IMR-90 (cell line): Measurements from ENCODE around the gene EEF1B2. TPM values are rescaled to one million over a fixed set of nuclear protein-coding genes. Genes with fewer than 3 reads are reported as not detected.

Source experiments
- ATAC-seq: fragments of 200-7000 bp; cut with Tn5 transposase; 2 replicates; pipeline ENCODE4 v1.9.1; 2020; ENCODE audit warnings: low read depth, mild to moderate bottlenecking, moderate library complexity
- BruUV-seq: library from RNA; stranded (reverse); fragments of 400-500 nt; replicated peaks from 2 replicates; lab custom pipeline; 2021; lab: Mats Ljungman, UMichigan
- CTCF ChIA-PET: fragments of 300-600 bp; formaldehyde crosslinking; extraction: SDS; loops from one replicate; lab custom pipeline; 2021; ENCODE audit warnings: antibody characterized with exemption; lab: Yijun Ruan, JAX
- POLR2A ChIA-PET: fragments of 300-600 bp; sonication (Branson Sonifier 250); formaldehyde crosslinking; loops from one replicate; lab custom pipeline; 2022; ENCODE audit warnings: antibody characterized with exemption; ENCODE audit not compliant: unreplicated experiment; lab: Charles Lee
- DNase-seq: peaks from one replicate; pipeline ENCODE4 v3.0.0; 2013
- H2AFZ ChIP-seq: replicated peaks from 2 replicates; pipeline ENCODE3; 2013; ENCODE audit warnings: low read length, mild to moderate bottlenecking; ENCODE audit not compliant: poor library complexity
- H2AK5ac ChIP-seq: 2 replicates; pipeline ENCODE4 v1.6.1; 2013; ENCODE audit warnings: low read depth, low read length, inconsistent platforms
- H2AK9ac ChIP-seq: replicated peaks from 2 replicates; pipeline ENCODE3; 2013; ENCODE audit warnings: mild to moderate bottlenecking, low read depth, low read length, moderate library complexity; ENCODE audit not compliant: poor library complexity
- H2BK120ac ChIP-seq: 2 replicates; pipeline ENCODE4 v1.6.1; 2013; ENCODE audit warnings: low read depth, low read length, inconsistent platforms
- H2BK15ac ChIP-seq: 3 replicates; pipeline ENCODE4 v1.6.1; 2013; ENCODE audit warnings: low read depth, low read length, inconsistent platforms
- H2BK20ac ChIP-seq: 2 replicates; pipeline ENCODE4 v1.6.1; 2013; ENCODE audit warnings: low read depth, mild to moderate bottlenecking, inconsistent platforms, low read length, moderate library complexity
- H2BK5ac ChIP-seq: 2 replicates; pipeline ENCODE4 v1.6.1; 2013; ENCODE audit warnings: mild to moderate bottlenecking, low read depth, low read length, inconsistent platforms; ENCODE audit not compliant: poor library complexity, severe bottlenecking
- H3K14ac ChIP-seq: replicated peaks from 2 replicates; pipeline ENCODE4 v1.6.1; 2013; ENCODE audit warnings: low read depth, low read length, inconsistent platforms
- H3K18ac ChIP-seq: 2 replicates; pipeline ENCODE4 v1.6.1; 2013; ENCODE audit warnings: low read depth, low read length, control low read depth
- H3K23ac ChIP-seq: 2 replicates; pipeline ENCODE4 v1.6.1; 2013; ENCODE audit warnings: low read depth, low read length, inconsistent platforms
- H3K27ac ChIP-seq: 2 replicates; pipeline ENCODE4 v1.5.1; 2013; ENCODE audit warnings: mild to moderate bottlenecking, control low read depth, low read length; ENCODE audit not compliant: insufficient read depth
- H3K27me3 ChIP-seq: 2 replicates; pipeline ENCODE4 v1.6.1; 2013; ENCODE audit warnings: low read length; ENCODE audit not compliant: control insufficient read depth, insufficient read depth
- H3K36me3 ChIP-seq: 2 replicates; pipeline ENCODE4 v1.6.1; 2013; ENCODE audit warnings: low read length, mixed read lengths; ENCODE audit not compliant: control insufficient read depth, insufficient read depth
- H3K4ac ChIP-seq: 2 replicates; pipeline ENCODE4 v1.6.1; 2013; ENCODE audit warnings: low read depth, low read length, inconsistent platforms
- H3K4me1 ChIP-seq: 2 replicates; pipeline ENCODE4 v1.6.1; 2013; ENCODE audit warnings: low read length, mixed read lengths; ENCODE audit not compliant: control insufficient read depth, insufficient read depth
- H3K4me2 ChIP-seq: 2 replicates; pipeline ENCODE4 v1.6.1; 2013; ENCODE audit warnings: low read depth, mild to moderate bottlenecking, control low read depth, low read length, moderate library complexity
- H3K4me3 ChIP-seq: 2 replicates; pipeline ENCODE4 v1.5.1; 2013; ENCODE audit warnings: low read depth, mild to moderate bottlenecking, control low read depth, low read length, moderate library complexity; ENCODE audit not compliant: insufficient read depth
- H3K56ac ChIP-seq: 2 replicates; pipeline ENCODE4 v1.6.1; 2013; ENCODE audit warnings: low read length, inconsistent platforms; ENCODE audit not compliant: insufficient read depth; ENCODE audit errors: extremely low read depth
- H3K79me1 ChIP-seq, 2 experiments: 2 replicates each; pipeline ENCODE4 v1.6.1; 2013; ENCODE audit warnings: low read length in 2 of 2, inconsistent platforms in 1 of 2, low read depth in 1 of 2
- H3K9ac ChIP-seq: 2 replicates; pipeline ENCODE4 v1.6.1; 2013; ENCODE audit warnings: low read depth, low read length, control low read depth
- H3K9me1 ChIP-seq: 2 replicates; pipeline ENCODE4 v1.6.1; 2013; ENCODE audit warnings: low read length, inconsistent platforms; ENCODE audit not compliant: insufficient read depth
- H3K9me3 ChIP-seq: 2 replicates; pipeline ENCODE4 v1.6.1; 2013; ENCODE audit warnings: low read length; ENCODE audit not compliant: control insufficient read depth, insufficient read depth
- H4K20me1 ChIP-seq: 2 replicates; pipeline ENCODE4 v1.6.1; 2013; ENCODE audit warnings: low read length, inconsistent platforms; ENCODE audit not compliant: insufficient read depth
- H4K5ac ChIP-seq: 2 replicates; pipeline ENCODE4 v1.6.1; 2013; ENCODE audit warnings: mild to moderate bottlenecking, low read depth, low read length, control low read depth
- H4K8ac ChIP-seq, 2 experiments: 2 replicates each; pipeline ENCODE4 v1.6.1; 2013; ENCODE audit warnings: low read depth in 2 of 2, low read length in 2 of 2, control low read depth in 1 of 2, inconsistent platforms in 1 of 2
- H4K91ac ChIP-seq: 2 replicates; pipeline ENCODE4 v1.6.1; 2013; ENCODE audit warnings: low read depth, low read length, inconsistent platforms; ENCODE audit not compliant: insufficient read depth
- CEBPB ChIP-seq: IDR thresholded peaks from 2 replicates; pipeline ENCODE4 v1.6.1; 2012; ENCODE audit warnings: low read depth, low read length, improper control_type of control experiment
- CHD1 ChIP-seq: IDR thresholded peaks from 2 replicates; pipeline ENCODE4 v1.6.1; 2012; ENCODE audit warnings: low read depth, low read length, improper control_type of control experiment
- CTCF ChIP-seq: conservative IDR thresholded peaks from 2 replicates; pipeline ENCODE4 v1.5.1; 2012; ENCODE audit warnings: mild to moderate bottlenecking, low read depth, low read length, improper control_type of control experiment
- ELK1 ChIP-seq: fragments of 150-350 bp; IDR thresholded peaks from 2 replicates; pipeline ENCODE4 v1.6.1; 2016; ENCODE audit warnings: low read depth, mild to moderate bottlenecking, low read length, moderate library complexity, borderline replicate concordance
- NFE2L2 ChIP-seq: fragments of 150-350 bp; IDR thresholded peaks from 2 replicates; pipeline ENCODE4 v1.6.1; 2016; ENCODE audit warnings: low read depth, mild to moderate bottlenecking, low read length
- WGBS, 2 experiments: methylation state at CpG; one replicate each; pipeline versions ENCODE4 v1.1.5 to v1.1.7; 2013; ENCODE audit warnings: missing lambda C conversion rate in 2 of 2; ENCODE audit not compliant: insufficient read length in 1 of 2; ENCODE audit errors: extremely low coverage in 2 of 2; 5-methylcytosine and 5-hydroxymethylcytosine counted together
- dilution Hi-C: fragments of 300-500 bp; cut with HindIII; formaldehyde crosslinking; loops from one replicate; pipeline ENCODE4 v1.14.3; 2018; ENCODE audit warnings: low sequenced_read_pairs; ENCODE audit not compliant: unreplicated experiment
- in situ Hi-C: fragments of 300-500 bp; cut with MboI; formaldehyde crosslinking; loops from 3 replicates; pipeline ENCODE4 v1.14.3; 2019; ENCODE audit warnings: low sequenced_read_pairs, inconsistent platforms, mixed read lengths
- intact Hi-C: fragments of 100-400 bp; cut with micrococcal nuclease; formaldehyde crosslinking; loops from 2 replicates; pipeline ENCODE4 v1.10.0; 2022
- polyA plus RNA-seq, 3 experiments: library from polyadenylated mRNA; depleted of rRNA; stranded (reverse); fragments of >200 nt; gene quantifications; 2 replicates each; pipeline ENCODE4 v1.2.3, GENCODE V29; 2012; ENCODE audit warnings: low replicate concordance in 1 of 3
- total RNA-seq: library from RNA; depleted of rRNA; stranded (reverse); fragments of >200 nt; gene quantifications from 2 replicates; pipeline ENCODE4 v1.2.3, GENCODE V29; 2012

Gene EEF1B2
- total and polyA plus RNA-seq, 2 of the 4 experiments (the other 2 are of a cell fraction): 574 to 751 TPM

GRCh38 chr2:206112846-206113547 lies 46.7 kb upstream of the EEF1B2 start:
- H3K14ac ChIP-seq: no peak overlapping the region
- DNase-seq (peak; percentile 45), ATAC-seq (peak; percentile 31)
- ChIA-PET POLR2A (no interaction called here), CTCF (no interaction called here)
- 94% methylated on average over 2 of the region's 7 CpGs; no CpG with 5 or more reads in 1 of the 2 experiments for WGBS, 2 experiments
- H2BK20ac ChIP-seq: no peak overlapping the region
- no peak overlapping the region for H4K5ac ChIP-seq
- peaks cover 2% of the 10 kb centered on the region for H3K4me1 ChIP-seq
- no peaks in the 10 kb centered on the region for H3K27me3 ChIP-seq
- no peak overlapping the region for H2BK15ac ChIP-seq
- no peak overlapping the region for H3K23ac ChIP-seq
- H3K4me3 ChIP-seq: no peak overlapping the region
- in situ Hi-C loops (no loop called here), dilution Hi-C loops (no loop called here), intact Hi-C loops (no loop called here)
- H4K8ac ChIP-seq: no peak overlapping the region
- H3K4me2 ChIP-seq: no peak overlapping the region
- no peak overlapping the region for H2AK9ac ChIP-seq
- no peak overlapping the region for H3K18ac ChIP-seq
- H3K79me1 ChIP-seq: no peaks in the 10 kb centered on the region
- no peak overlapping the region for H3K9ac ChIP-seq
- TF ChIP-seq CTCF: no peak
- TF ChIP-seq CHD1: no peak
- no peak for TF ChIP-seq NFE2L2
- peak; percentile 67 for TF ChIP-seq CEBPB
- TF ChIP-seq ELK1: no peak
- H3K9me3 ChIP-seq: no peaks in the 10 kb centered on the region
- no peak overlapping the region for H2BK120ac ChIP-seq
- H4K20me1 ChIP-seq: no peaks in the 10 kb centered on the region
- no peak overlapping the region for H3K27ac ChIP-seq
- H2AFZ ChIP-seq: no peak overlapping the region
- H3K36me3 ChIP-seq: peaks cover 6% of the 10 kb centered on the region
- H4K91ac ChIP-seq: no peak overlapping the region
- no peaks in the 10 kb centered on the region for H3K9me1 ChIP-seq
- no TSS peak for BruUV-seq
- H2AK5ac ChIP-seq: no peak overlapping the region
- no peak overlapping the region for H3K4ac ChIP-seq
- no peak overlapping the region for H3K56ac ChIP-seq
- no peak overlapping the region for H2BK5ac ChIP-seq
